HG03460 (cell line): Measurements from ENCODE around the gene RTP5.

Experiments
- ATAC-seq: cut with Tn5 transposase; IDR thresholded peaks from one replicate; pipeline ENCODE4 v1.9.1; 2021; ENCODE audit not compliant: unreplicated experiment

The RTP5 gene

DNA sequence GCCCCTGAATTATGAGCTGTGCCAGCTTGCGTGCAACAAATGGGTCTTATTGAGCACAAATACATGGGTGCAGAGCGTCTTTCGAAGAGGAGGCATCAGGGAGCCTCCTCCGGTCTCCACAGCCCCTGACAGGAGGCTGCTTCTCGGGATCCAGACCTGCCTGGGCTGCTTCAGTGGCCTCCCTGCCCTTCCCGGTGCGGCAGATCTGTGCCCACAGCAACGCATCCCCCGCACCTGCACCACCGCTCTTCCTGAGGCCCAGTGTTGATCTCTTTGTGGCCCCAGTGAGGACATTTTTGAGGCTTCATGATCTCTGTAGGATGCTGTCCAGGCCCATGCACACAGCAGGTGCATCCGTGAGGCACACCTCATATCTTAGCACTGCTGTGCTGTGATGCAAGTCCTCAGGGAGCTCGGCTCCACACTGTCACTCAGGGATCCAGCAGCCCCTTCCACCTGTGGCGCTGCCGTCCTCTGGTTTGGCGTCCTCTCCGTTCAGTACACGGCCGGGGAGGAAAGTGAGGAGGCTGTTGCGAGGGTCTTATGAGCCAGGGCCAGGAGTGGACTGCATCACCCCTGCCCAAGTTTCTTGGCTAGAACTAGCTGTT lies 17.4 kb downstream of the RTP5 start:
- ATAC-seq: no peak

DNA sequence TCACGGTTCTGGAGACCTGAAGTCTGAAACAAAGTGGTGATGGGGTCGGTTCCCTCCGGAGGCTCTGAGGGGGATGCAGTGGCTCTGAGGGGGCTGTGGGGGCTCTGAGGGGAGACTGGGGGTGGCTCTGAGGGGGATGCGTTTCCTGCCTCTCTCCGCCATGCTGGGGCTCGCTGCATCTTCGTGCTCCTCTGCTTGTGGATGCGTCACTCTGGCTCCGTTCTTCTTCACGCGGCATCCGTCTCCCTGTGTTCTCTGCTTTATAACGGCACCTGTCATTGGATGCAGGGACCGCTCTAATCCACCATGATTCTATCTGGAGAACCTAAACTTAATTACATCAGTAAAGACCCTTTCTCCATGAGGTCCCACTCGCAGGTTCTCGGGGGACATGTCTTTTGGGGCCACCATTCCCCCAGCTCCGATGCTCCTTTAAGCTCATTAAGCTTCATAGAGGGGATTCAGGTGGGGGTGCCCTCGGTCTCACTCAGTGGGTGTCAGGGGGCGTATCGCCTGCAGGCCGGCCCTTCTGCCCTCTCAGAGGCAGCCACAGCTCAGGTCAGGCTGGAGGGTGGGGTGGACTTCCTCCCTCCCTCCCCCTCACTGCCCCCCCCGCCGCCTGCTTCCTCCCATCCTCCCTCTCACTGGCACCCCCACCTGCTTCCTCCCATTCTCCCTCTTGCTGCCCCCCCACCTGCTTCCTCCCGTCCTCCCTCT lies 18.4 kb downstream of the RTP5 start:
- ATAC-seq: no peak

DNA sequence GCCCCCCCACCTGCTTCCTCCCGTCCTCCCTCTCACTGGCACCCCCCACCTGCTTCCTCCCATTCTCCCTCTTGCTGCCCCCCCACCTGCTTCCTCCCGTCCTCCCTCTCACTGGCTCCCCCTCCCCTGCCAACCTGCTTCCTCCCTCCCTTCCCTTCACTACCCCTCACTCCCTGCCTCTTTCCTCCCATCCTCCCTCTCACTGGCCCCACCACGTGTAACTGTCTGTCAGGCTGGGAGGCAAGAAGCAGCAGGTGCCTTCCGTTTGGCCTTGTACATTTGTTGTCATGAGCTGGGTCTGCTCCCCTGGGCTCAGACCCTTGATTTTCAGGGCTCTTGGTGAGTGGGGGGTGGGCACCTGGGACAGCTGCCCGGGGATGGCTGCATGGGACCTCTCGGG lies 19.1 kb downstream of the RTP5 start:
- no peak for ATAC-seq

DNA sequence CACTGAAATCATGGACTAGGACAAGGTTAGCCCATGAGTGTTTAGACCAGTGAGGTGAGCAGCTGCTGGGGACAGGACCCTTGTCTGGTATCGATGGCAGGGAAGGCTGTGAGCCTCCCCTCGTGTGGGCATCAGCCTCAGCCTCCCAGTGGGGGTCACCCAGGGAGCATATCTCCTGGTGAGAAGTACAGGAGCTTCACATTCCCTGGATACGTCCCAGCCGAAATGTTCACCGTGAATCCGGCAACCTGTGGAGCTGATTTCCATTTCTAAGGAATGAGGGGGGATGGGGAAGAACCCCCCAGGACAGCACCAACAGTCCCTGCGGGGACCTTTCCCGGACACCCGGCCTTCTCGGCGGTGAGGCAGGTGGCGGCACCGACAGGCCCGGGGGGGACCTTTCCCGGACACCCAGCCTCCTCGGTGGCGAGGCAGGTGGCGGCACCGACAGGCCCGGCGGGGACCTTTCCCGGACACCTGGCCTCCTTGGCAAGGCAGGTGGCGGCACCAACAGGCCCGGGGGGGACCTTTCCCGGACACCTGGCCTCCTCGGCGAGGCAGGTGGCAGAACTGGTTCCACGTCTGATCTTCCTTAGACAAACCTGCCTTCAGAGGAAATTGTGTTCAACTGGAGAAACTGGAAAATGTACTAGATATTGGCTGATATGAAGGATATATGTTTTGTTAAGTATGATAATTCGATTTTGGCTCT lies 21.2 kb downstream of the RTP5 start:
- no peak for ATAC-seq

DNA sequence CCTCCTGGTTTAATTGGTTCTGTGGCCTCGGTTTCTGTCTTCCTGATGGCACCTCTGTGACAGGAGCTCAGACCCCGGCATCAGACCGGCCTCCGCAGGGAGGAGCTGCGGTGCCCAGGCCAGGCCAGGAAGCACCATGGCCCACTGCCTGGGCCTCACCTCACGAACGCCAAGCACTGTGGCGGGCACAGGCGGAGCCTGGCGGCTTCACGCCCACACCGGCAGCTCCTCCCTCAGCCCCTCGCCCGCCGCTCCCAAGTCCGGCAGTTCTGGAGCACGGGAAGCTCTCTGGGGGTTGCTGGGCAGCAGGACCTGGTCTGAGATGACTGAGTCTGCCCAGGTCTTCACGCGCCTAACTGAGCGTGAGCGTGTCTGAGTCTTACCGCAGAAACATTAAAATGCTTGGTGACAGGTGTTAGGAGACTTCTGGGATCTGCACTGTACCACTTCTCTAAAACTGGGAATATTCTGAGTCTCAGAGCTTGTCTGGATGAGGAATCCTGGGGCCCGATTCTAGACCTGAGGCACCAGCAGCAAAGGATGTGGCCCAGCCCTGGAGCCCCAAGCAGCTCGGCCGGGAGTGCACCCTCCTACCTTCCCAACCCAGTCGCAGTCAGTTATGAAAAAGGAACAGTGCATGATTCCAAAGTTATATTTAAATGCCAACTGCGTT lies 21.9 kb downstream of the RTP5 start:
- ATAC-seq: no peak

DNA sequence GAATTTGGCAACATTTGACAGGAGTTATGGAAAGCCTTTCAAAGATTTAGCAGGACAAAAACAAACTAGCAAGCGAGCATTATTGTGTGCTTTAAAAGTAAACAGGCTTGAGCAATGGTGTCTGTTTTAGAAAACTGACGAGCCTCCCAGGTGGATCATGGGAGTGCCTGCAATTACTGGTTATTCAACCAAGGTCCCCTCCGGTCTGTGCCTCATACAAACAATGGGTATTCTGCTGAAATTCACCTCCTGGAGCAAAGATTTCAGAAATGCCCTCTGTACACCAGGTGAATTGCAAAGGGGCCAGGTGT lies 22.4 kb downstream of the RTP5 start:
- no peak for ATAC-seq

DNA sequence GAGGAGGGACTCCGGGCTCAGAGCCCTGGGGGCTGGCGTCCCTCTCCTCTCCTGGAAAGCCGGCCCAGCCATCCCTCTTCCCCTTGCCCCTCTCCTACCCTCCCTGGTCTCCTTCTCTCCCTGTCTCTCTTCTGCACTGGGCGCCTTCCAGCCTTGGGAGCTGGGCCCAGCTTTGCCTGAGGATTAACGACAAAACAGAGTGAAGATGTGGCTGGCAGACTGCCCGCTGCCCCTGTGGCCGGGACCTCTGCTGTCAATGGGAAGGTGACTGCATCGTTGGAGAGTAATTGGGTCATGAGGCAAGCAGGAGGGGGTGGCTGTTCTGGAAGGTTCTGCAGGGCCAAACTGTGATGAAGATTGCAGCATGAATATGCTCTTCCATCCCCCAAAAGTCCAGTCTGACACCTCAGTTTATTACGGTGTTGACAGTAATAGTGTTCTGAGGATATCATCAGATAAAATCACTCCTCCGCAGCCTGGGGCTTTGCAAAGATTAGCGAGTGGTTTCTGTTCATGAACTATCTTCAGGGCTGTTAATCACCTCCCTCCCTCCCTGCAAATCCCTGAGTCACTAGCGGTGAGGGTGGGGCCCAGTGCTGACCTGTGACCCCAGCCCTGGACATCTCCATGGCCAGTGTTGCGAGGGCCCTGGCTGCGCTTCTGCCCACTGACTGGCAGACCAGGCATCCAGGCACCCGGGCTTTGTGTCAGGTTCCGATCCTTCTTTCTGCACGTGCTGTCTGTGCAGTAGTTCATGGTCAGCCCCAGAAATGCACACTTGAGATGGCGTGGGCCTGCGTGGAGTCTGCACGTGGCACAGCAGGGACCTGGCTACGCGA lies 23.0 kb downstream of the RTP5 start:
- no peak for ATAC-seq

DNA sequence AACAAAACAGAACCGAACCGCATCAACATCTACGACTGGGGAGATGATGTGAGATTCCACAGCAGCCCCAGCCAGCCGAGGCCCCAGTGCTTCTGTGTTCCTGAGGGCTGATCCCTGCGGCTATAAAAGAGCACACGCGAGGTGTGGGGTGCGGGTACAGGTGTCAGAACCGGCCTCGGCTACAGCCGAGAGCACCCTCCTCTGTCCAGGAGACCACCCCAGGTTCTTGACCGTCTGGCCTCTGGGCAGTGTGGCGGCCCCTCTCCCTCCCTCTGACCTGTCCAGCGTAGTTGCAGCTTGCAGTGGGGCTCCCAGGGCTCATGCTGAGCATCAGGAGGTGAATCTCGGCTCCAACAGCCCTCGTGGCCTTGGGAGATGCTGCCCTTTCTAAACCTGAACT lies 23.7 kb downstream of the RTP5 start:
- ATAC-seq: no peak

DNA sequence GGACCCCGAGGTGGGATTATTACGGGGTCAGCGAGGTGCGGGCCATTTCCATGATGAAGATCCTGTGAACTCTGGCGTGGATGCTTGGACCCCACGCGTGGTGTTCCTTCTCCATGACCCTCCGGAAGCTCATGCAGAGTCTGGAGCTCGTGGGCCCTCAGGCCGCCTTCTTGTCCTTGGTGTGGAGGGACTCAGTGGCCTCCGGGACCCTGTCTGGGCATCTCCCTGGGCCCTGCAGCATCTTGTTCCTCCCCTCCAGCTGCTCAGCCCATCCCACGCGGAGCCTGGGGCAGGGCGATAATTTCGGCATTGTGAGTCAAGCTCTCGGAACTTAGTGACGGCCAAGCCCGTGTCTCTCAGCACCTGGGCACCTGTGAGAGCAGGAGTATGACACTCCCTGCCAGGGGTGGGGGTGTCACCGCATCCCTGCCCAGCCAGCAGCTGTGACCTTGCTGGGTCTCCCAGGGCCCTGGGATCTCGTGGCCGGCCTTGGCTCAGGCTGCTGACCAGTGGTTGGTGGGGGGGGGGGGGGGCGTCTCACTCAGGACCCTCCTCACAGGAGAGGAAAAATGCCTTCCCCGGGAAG lies 24.6 kb downstream of the RTP5 start:
- no peak for ATAC-seq

DNA sequence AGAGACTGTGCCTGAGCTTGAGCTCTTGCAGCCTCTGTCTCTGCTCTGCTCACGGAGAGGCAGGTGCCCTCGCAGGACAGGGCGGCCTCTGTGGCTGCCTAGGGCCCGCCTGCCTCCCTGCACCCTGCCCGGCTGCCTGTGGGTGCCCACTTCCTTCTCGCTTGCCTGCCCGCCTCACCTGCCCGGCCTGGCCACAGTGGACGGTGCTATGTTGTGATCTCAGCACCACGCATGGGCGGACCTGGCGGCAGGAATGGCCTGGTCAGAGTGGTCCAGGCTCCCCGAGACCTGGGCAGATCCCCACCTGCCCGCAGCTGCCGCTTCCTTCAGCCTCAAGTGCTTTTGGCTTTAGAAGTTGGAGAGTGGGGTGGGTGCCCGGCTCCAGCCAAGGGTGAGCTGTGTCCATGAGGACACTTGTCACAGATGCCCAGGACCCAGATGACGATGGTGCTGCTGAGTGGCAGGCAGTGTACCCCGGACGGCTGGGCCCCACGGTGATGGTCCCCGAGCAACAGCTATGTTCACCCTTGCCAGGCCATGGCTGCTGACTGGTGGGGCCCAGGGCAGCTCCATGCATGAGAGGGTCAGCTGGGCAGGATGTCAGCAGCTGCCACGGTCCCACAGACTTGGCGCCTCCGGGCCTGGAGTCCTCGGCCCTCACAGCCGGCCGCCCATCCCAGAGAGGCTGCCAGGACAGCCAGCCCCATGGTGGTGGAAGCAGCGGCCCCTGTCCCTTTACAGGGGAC lies 25.3 kb downstream of the RTP5 start:
- no peak for ATAC-seq

DNA sequence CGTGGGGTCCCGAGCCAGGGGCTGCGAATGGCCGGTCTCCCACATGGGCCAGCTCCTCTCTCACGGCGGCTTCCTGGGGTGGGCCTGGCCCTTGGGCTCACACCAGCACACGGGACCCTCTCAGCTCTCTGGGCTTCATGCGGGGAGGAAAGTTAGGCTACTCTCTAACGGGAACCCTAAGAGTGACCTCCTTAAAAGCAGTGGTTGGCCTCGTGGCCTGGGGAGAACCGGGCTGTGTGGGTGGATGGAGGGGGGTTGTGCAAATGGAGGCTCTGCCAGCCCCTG lies 25.8 kb downstream of the RTP5 start:
- ATAC-seq: no peak

DNA sequence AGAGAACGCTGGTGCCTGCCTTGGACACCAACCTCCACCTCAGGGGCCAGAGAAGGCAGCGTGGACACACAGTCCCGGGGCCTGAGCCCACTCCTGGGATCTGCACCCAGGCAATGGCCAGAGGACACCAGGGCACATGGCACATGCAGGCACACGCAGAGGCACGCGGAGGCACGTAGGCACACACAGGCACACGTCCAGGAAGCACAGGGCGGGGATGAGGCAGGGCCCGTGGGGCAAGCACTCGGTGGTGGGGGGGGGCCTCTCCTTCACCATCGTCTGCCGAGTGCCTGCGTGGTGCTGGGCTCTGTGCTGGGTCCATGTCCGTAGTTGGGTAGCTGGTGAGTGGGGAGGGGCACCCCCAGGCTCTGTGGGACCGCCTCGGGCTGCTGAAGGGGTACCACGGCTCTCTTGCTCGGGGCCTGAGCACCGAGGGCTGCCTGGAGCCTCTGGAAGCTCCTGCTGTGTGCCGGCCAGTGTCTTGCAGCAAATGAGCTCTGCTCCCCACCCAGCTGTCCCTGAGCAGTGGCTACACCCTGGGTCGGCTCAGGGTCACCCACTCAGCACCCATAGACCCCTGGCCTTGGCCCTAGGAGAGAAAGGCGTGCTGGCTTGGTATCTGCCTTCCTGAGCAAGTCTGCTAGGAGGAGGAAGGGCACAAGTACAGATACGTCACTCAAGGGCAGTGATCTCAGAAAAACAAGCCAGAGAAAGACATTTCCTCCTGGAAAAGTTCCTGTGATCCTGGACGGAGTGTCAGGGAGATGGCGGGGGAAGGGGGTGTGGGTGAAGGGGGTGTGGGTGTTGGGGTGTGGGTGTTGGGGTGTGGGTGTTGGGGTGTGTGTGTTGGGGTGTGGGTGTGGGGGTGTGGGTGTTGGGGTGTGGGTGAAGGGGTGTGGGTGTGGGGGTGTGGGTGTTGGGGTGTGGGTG lies 26.4 kb downstream of the RTP5 start:
- no peak for ATAC-seq

DNA sequence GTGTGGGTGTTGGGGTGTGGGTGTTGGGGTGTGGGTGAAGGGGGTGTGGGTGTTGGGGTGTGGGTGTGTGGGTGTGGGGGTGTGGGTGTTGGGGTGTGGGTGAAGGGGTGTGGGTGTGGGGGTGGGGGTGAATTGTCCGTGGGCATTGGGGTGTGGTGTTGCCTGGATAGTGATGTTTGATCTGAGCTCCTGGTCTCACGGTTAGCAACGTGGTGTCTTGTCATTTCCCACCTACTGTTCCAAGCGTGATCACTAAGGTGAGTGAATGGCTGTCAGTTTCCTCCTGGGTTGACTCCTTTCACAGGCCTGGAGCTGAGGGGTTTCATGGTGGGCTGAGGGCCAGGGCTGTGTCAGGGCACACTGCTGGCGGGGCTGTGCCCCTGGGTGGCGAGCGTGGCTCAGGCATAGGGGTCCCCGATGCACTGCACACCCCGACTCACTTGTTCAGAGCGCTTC lies 27.2 kb downstream of the RTP5 start:
- no peak for ATAC-seq

DNA sequence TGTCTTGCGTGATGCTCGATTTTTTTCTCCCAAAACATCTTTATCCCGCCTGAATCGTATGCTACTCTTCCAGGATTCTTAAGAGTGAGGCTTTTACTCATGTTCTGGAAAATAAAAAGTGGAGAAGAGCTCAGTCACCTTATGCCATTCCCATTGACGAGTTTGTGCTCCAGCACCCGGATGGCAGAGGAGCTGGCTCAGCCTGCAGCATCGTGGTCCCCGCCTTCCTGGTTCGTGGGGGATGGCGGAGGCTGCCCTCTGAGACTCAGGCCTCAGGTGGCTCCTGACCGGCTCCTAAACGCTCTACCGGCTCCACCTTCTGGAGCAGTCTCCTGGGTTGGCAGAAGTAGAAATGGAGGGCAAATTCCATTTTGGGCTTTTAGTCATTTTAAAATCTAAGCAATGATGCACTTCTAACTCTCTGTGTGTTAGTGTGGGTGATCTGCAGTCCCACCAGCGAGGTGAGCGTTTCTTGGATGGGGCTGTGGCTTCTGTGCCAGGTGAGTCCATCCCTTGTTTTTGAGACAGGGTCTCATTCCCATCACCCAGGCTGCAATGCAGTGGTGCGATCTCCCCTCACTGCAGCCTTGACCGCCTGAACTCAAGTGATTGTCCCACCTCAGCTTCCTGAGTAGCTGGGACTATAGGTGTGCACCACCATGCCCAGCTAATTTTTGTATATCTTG lies 27.8 kb downstream of the RTP5 start:
- no peak for ATAC-seq

DNA sequence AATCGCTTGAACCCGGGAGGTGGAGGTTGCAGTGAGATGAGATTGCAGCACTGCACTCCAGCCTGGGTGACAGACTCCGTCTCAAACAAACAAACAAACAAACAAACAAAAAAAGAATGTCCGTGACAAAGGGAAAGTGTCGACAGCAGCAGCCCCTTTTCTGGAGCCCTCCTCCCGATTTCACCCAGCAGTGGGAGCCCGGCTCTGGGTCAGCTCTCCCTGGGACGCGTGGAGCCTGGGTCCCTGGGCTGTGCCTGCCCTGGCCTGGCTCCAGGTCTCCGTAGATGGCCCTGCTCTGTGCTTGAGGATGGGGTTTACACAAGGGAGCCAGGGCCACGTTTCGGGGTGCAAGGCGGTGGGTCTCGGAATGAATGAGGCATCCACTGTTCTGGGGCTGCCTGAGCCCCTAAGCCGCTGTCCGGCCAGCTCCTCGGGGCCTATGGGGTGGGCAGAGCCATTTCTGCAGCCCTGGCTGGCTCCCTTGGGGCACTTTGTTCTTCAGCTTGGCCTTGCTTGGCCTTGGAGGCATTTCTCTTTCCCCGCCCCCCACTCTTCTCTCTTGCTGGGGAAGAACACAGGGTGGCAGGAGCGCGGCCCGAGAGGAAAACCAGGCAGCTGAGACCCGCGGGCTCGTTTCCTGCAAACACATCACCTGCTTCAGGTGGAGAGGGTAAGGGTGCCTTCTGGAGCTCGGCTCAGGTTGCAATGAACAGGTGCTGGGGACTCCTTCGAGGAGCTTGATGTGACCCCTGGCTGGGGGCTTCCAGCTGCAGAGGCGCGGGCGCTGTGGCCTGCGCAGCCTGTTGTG lies 29.1 kb downstream of the RTP5 start:
- no peak for ATAC-seq

DNA sequence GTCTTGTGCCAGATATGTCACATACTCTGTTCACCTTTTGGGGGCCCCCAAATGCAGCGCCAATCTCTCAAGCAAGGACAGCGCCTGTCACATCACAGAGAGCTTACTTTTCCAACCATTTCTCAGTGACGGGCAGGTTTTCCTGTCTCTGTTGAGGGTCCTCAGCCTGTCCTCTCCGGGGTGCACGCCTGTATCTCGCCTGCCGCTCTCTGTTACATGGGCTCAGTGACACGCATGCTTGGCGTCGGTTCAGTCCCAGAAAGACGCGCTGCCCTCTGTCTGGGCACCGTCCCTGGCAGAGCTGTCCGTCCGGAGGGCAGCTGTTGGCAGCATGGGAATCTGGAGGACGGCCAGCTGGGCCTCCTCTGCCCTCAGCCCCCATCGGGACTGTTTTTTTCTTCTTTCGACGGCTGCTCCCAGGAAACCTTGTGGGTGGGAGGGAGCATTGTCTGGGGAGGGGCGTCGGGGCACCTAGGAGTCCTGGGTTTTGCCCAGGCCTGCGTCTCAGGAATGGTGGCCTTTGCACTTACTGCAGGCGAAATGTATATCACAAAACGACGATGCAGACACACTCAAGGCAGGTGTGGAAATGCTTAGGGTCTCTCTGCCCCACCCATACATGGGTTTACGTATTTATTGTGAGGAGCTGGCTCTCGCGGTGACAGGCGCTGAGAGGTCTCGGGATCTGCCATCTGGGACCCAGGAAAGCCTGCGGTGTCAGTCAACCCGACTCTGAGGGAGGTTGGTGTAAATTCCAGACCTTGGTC lies 30.9 kb downstream of the RTP5 start:
- ATAC-seq: no peak

DNA sequence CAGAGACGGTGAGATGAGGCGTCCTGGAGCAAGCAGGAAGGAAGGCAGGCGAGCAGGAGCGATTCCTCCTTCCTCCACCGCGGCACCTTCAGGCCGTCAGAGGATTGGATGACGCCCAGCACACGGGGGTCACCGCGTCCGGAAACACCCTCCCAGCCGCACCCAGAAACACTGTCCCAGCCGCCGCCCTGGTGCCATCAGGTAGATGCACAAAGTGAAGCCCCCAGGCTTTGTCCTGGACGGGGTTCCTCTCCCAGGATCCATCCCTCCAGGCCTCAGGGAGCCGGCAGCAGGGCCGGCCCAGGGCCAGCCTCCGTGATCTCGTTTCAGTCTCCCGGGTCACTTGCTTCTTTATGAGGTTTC lies 31.5 kb downstream of the RTP5 start:
- no peak for ATAC-seq
